MM.1S (cell line): ENCODE data around the gene HOXD8.

Source experiments
- CTCF ChIP-seq: fragments of 300-600 bp; sonication (generic); IDR thresholded peaks from 2 replicates; pipeline ENCODE4 v1.5.1; 2016; ENCODE audit warnings: antibody characterized with exemption, low read length, mixed read lengths
- EZH2 ChIP-seq: fragments of 300-600 bp; sonication (generic); optimal IDR thresholded peaks from 2 replicates; pipeline ENCODE3; 2017; ENCODE audit warnings: low read depth, mild to moderate bottlenecking, antibody characterized with exemption, low read length, mixed read lengths

GRCh38 chr2:176137906-176138305 is 8.4 kb downstream of the HOXD8 start:
- TF ChIP-seq CTCF (no peak), EZH2 (no peak)
